Suprapubic skin (tissue), 4 donors: ENCODE measurements around the gene CYTH3.

Experiments used
- POLR2A ChIP-seq, 2 donors: fragments of 450-650 bp; IDR thresholded peaks; one replicate each; pipeline ENCODE4 v1.6.1; 2017; ENCODE audit warnings: antibody characterized with exemption in 2 of 2, mild to moderate bottlenecking in 2 of 2, moderate library complexity in 2 of 2
- POLR2AphosphoS5 ChIP-seq, 3 donors: sonication (generic); formaldehyde crosslinking; IDR thresholded peaks; one replicate each; pipeline ENCODE4 v1.6.1; 2017; ENCODE audit warnings: antibody characterized with exemption in 3 of 3
- TF ChIP-seq, protein P1 (sequence below), 2 donors: fragments of 200-600 bp in 1 of 2; fragments of 450-650 bp in 1 of 2; sonication (generic) in 1 of 2; IDR thresholded peaks; one replicate each; pipeline ENCODE4 v1.5.1; 2016 to 2019; ENCODE audit warnings: antibody characterized with exemption in 2 of 2, mild to moderate bottlenecking in 1 of 2, moderate library complexity in 1 of 2

DNA sequence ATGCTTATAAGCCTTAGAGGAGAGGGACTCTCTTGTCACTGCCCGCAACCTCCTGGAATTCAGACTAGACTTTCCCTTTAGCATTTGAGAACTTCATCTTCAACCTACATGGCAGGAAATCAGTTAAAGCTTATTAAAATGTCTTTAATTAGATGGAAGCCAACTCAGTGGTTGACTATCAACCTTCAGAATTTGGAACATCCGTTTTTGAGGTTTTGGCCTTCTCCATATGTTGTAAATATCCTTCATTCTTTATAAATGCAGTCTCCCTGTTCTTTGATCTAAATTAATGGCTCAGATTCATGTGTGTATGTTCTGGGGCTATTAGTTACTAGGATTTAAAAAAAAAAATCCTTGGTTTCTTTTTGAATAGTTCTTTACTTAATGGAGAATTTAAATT, 156.2 kb downstream of the CYTH3 start:
- TF ChIP-seq POLR2AphosphoS5 (IDR thresholded peaks at IDR 0.05) (no peak), POLR2A (IDR thresholded peaks at IDR 0.05) (no peak)
- TF ChIP-seq, protein P1, sequence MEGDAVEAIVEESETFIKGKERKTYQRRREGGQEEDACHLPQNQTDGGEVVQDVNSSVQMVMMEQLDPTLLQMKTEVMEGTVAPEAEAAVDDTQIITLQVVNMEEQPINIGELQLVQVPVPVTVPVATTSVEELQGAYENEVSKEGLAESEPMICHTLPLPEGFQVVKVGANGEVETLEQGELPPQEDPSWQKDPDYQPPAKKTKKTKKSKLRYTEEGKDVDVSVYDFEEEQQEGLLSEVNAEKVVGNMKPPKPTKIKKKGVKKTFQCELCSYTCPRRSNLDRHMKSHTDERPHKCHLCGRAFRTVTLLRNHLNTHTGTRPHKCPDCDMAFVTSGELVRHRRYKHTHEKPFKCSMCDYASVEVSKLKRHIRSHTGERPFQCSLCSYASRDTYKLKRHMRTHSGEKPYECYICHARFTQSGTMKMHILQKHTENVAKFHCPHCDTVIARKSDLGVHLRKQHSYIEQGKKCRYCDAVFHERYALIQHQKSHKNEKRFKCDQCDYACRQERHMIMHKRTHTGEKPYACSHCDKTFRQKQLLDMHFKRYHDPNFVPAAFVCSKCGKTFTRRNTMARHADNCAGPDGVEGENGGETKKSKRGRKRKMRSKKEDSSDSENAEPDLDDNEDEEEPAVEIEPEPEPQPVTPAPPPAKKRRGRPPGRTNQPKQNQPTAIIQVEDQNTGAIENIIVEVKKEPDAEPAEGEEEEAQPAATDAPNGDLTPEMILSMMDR (IDR thresholded peaks at IDR 0.05), result no peak
